ENCODE measurements around the gene BMI1. TPM values are rescaled to one million over a fixed set of nuclear protein-coding genes. Genes with fewer than 3 reads are reported as not detected.

The BMI1 gene
- total and polyA plus RNA-seq, 2 experiments from 2014 or later: 25.5 to 59.8 TPM

GRCh38 chr10:22326145-22326702 lies 5.3 kb downstream of the BMI1 start:
- Histone ChIP-seq H3K4me1 (ENCODE audit: insufficient read depth) (peaks cover 26% of the 10 kb centered on the region), H3K27me3 (peaks cover 29% of the 10 kb centered on the region), H3K4me2 (peak overlapping the region; percentile 95), H3K9me2 (replicated peaks; ENCODE audit: insufficient read depth) (no peaks in the 10 kb centered on the region), H3K9me3 (ENCODE audit: low read depth) (no peaks in the 10 kb centered on the region), H3K27ac (peak overlapping the region; percentile 63), H3K36me3 (replicated peaks; ENCODE audit: insufficient read depth, low read depth) (no peaks in the 10 kb centered on the region), H4K20me1 (ENCODE audit: insufficient read depth, poor library complexity, severe bottlenecking) (peaks cover 36% of the 10 kb centered on the region), H3K79me2 (peaks cover 33% of the 10 kb centered on the region), H2AFZ (peak overlapping the region; percentile 81), H3K4me3 (peak overlapping the region; percentile 57)
- 53% methylated on average over 8 of the region's 8 CpGs for WGBS (ENCODE audit: low lambda C conversion rate, missing lambda C conversion rate)
- DNase-seq (ENCODE audit: low spot score): no peak
- no peak for TF ChIP-seq EZH2 (IDR thresholded peaks at IDR 0.05; ENCODE audit: borderline replicate concordance)
- TF ChIP-seq CTCF (IDR thresholded peaks at IDR 0.05; ENCODE audit: poor library complexity): no peak
- TF ChIP-seq EZH2phosphoT487 (IDR thresholded peaks at IDR 0.05; ENCODE audit: low read depth, severe bottlenecking, unreplicated experiment): no peak

GRCh38 chr10:22329150-22329549 lies 8.3 kb downstream of the BMI1 start:
- Histone ChIP-seq H3K27me3 (peaks cover 34% of the 10 kb centered on the region), H3K4me3 (no peak overlapping the region)
- no peak for TF ChIP-seq EZH2phosphoT487 (IDR thresholded peaks at IDR 0.05; ENCODE audit: low read depth, severe bottlenecking, unreplicated experiment)
- no peak for TF ChIP-seq EZH2 (IDR thresholded peaks at IDR 0.05; ENCODE audit: borderline replicate concordance)
- no peak for TF ChIP-seq CTCF (IDR thresholded peaks at IDR 0.05; ENCODE audit: poor library complexity)

GRCh38 chr10:22332116-22332692 lies 11.3 kb downstream of the BMI1 start:
- TF ChIP-seq EZH2 (IDR thresholded peaks at IDR 0.05; ENCODE audit: borderline replicate concordance) (no peak), EZH2phosphoT487 (IDR thresholded peaks at IDR 0.05; ENCODE audit: low read depth, severe bottlenecking, unreplicated experiment) (peak; percentile 19)
- Histone ChIP-seq H3K4me2 (no peak overlapping the region), H3K4me3 (no peak overlapping the region), H4K20me1 (ENCODE audit: insufficient read depth, poor library complexity, severe bottlenecking) (no peaks in the 10 kb centered on the region), H3K27ac (no peak overlapping the region), H3K9me2 (replicated peaks; ENCODE audit: insufficient read depth) (no peaks in the 10 kb centered on the region), H3K36me3 (replicated peaks; ENCODE audit: insufficient read depth, low read depth) (no peaks in the 10 kb centered on the region), H3K4me1 (ENCODE audit: insufficient read depth) (peaks cover 26% of the 10 kb centered on the region), H2AFZ (no peak overlapping the region), H3K27me3 (peaks cover 60% of the 10 kb centered on the region), H3K79me2 (no peaks in the 10 kb centered on the region), H3K9me3 (ENCODE audit: low read depth) (no peaks in the 10 kb centered on the region)
- DNase-seq (ENCODE audit: low spot score): no peak
- 75% methylated on average over 7 of the region's 7 CpGs for WGBS (ENCODE audit: low lambda C conversion rate, missing lambda C conversion rate)

More at GRCh38 chr10:22329150-22329549, 8.3 kb downstream of the BMI1 start:
- Histone ChIP-seq H3K4me1 (ENCODE audit: insufficient read depth) (peaks cover 17% of the 10 kb centered on the region), H3K79me2 (peaks cover 10% of the 10 kb centered on the region), H4K20me1 (ENCODE audit: insufficient read depth, poor library complexity, severe bottlenecking) (peaks cover 15% of the 10 kb centered on the region), H3K9me3 (ENCODE audit: low read depth) (no peaks in the 10 kb centered on the region), H3K4me2 (no peak overlapping the region), H3K36me3 (replicated peaks; ENCODE audit: insufficient read depth, low read depth) (no peaks in the 10 kb centered on the region), H3K9me2 (replicated peaks; ENCODE audit: insufficient read depth) (no peaks in the 10 kb centered on the region), H3K27ac (no peak overlapping the region), H2AFZ (no peak overlapping the region)
- no peak for DNase-seq (ENCODE audit: low spot score)
- WGBS (ENCODE audit: low lambda C conversion rate, missing lambda C conversion rate): 87% methylated on average over 3 of the region's 3 CpGs

GRCh38 chr10:22333167-22333974 lies 12.5 kb downstream of the BMI1 start:
- no peaks in the 10 kb centered on the region for H3K36me3 ChIP-seq (replicated peaks; ENCODE audit: insufficient read depth, low read depth)
- no peaks in the 10 kb centered on the region for H3K9me3 ChIP-seq (ENCODE audit: low read depth)
- no peak for DNase-seq (ENCODE audit: low spot score)
- H3K9me2 ChIP-seq (replicated peaks; ENCODE audit: insufficient read depth): no peaks in the 10 kb centered on the region
- no peak for TF ChIP-seq EZH2phosphoT487 (IDR thresholded peaks at IDR 0.05; ENCODE audit: low read depth, severe bottlenecking, unreplicated experiment)
- no peak for TF ChIP-seq EZH2 (IDR thresholded peaks at IDR 0.05; ENCODE audit: borderline replicate concordance)
- TF ChIP-seq CTCF (IDR thresholded peaks at IDR 0.05; ENCODE audit: poor library complexity): no peak
- 19% methylated on average over 25 of the region's 25 CpGs for WGBS (ENCODE audit: low lambda C conversion rate, missing lambda C conversion rate)
- H3K4me2 ChIP-seq: peak overlapping the region; percentile 91
- peaks cover 26% of the 10 kb centered on the region for H3K4me1 ChIP-seq (ENCODE audit: insufficient read depth)
- peak overlapping the region; percentile 85 for H2AFZ ChIP-seq
- peaks cover 71% of the 10 kb centered on the region for H3K27me3 ChIP-seq
- H3K79me2 ChIP-seq: no peaks in the 10 kb centered on the region
- H3K27ac ChIP-seq: no peak overlapping the region
- H4K20me1 ChIP-seq (ENCODE audit: insufficient read depth, poor library complexity, severe bottlenecking): no peaks in the 10 kb centered on the region
- H3K4me3 ChIP-seq: no peak overlapping the region
